ENCODE results near the gene GNAI3.

The GNAI3 gene

GRCh38 chr1:109516872-109517271 is 31.5 kb upstream of the GNAI3 start:
- Mint-ChIP-seq H3K27me3 (no peaks in the 10 kb centered on the region), H3K4me3 (no peak overlapping the region), H3K4me1 (peaks cover 8% of the 10 kb centered on the region), H3K9me3 (no peaks in the 10 kb centered on the region), H3K27ac (no peak overlapping the region), H3K36me3 (no peaks in the 10 kb centered on the region)

GRCh38 chr1:109517337-109517736 is 31.1 kb upstream of the GNAI3 start:
- no peaks in the 10 kb centered on the region for H3K9me3 Mint-ChIP-seq
- H3K27me3 Mint-ChIP-seq = no peaks in the 10 kb centered on the region
- H3K27ac Mint-ChIP-seq = no peak overlapping the region
- H3K4me1 Mint-ChIP-seq = peaks cover 6% of the 10 kb centered on the region
- no peak overlapping the region for H3K4me3 Mint-ChIP-seq
- H3K36me3 Mint-ChIP-seq = no peaks in the 10 kb centered on the region

- H3K9me3 Mint-ChIP-seq = no peaks in the 10 kb centered on the region
- no peak overlapping the region for H3K4me3 Mint-ChIP-seq
- H3K36me3 Mint-ChIP-seq = no peaks in the 10 kb centered on the region
- H3K27ac Mint-ChIP-seq = no peak overlapping the region
- no peaks in the 10 kb centered on the region for H3K27me3 Mint-ChIP-seq
- no peaks in the 10 kb centered on the region for H3K4me1 Mint-ChIP-seq
Observed at GRCh38 chr1:109521002-109521951, 27.1 kb upstream of the GNAI3 start.

- Mint-ChIP-seq H3K36me3 (no peaks in the 10 kb centered on the region), H3K27me3 (no peaks in the 10 kb centered on the region), H3K4me1 (no peaks in the 10 kb centered on the region), H3K27ac (no peak overlapping the region), H3K4me3 (no peak overlapping the region), H3K9me3 (no peaks in the 10 kb centered on the region)
Observed at GRCh38 chr1:109522026-109522425, 26.4 kb upstream of the GNAI3 start.

GRCh38 chr1:109523706-109524105 is 24.7 kb upstream of the GNAI3 start:
- no peak overlapping the region for H3K27ac Mint-ChIP-seq
- no peaks in the 10 kb centered on the region for H3K9me3 Mint-ChIP-seq
- H3K4me1 Mint-ChIP-seq = no peaks in the 10 kb centered on the region
- H3K36me3 Mint-ChIP-seq = no peaks in the 10 kb centered on the region
- H3K27me3 Mint-ChIP-seq = no peaks in the 10 kb centered on the region
- no peak overlapping the region for H3K4me3 Mint-ChIP-seq

- Mint-ChIP-seq H3K9me3 (no peaks in the 10 kb centered on the region), H3K27ac (no peak overlapping the region), H3K4me1 (peaks cover 28% of the 10 kb centered on the region), H3K36me3 (no peaks in the 10 kb centered on the region), H3K4me3 (no peak overlapping the region), H3K27me3 (no peaks in the 10 kb centered on the region)
Observed at GRCh38 chr1:109527098-109527811, 21.2 kb upstream of the GNAI3 start.

GRCh38 chr1:109527846-109528695 is 20.3 kb upstream of the GNAI3 start:
- Mint-ChIP-seq H3K9me3 (no peaks in the 10 kb centered on the region), H3K4me1 (peaks cover 34% of the 10 kb centered on the region), H3K27me3 (no peaks in the 10 kb centered on the region), H3K36me3 (no peaks in the 10 kb centered on the region), H3K27ac (no peak overlapping the region), H3K4me3 (no peak overlapping the region)

- Mint-ChIP-seq H3K36me3 (no peaks in the 10 kb centered on the region), H3K4me1 (peaks cover 34% of the 10 kb centered on the region), H3K4me3 (no peak overlapping the region), H3K27ac (no peak overlapping the region), H3K27me3 (no peaks in the 10 kb centered on the region), H3K9me3 (no peaks in the 10 kb centered on the region)
Observed at GRCh38 chr1:109528712-109529111, 19.7 kb upstream of the GNAI3 start.

- Mint-ChIP-seq H3K36me3 (no peaks in the 10 kb centered on the region), H3K4me3 (no peak overlapping the region), H3K4me1 (peaks cover 34% of the 10 kb centered on the region), H3K27me3 (no peaks in the 10 kb centered on the region), H3K27ac (no peak overlapping the region), H3K9me3 (no peaks in the 10 kb centered on the region)
Observed at GRCh38 chr1:109529881-109530456, 18.4 kb upstream of the GNAI3 start.

GRCh38 chr1:109530457-109531087 is 17.8 kb upstream of the GNAI3 start:
- Mint-ChIP-seq H3K27me3 (no peaks in the 10 kb centered on the region), H3K4me1 (peaks cover 34% of the 10 kb centered on the region), H3K36me3 (no peaks in the 10 kb centered on the region), H3K4me3 (peak overlapping the region; percentile 9), H3K9me3 (no peaks in the 10 kb centered on the region), H3K27ac (peak overlapping the region; percentile 71)

- H3K36me3 Mint-ChIP-seq = no peaks in the 10 kb centered on the region
- H3K27me3 Mint-ChIP-seq = no peaks in the 10 kb centered on the region
- no peaks in the 10 kb centered on the region for H3K9me3 Mint-ChIP-seq
- peaks cover 34% of the 10 kb centered on the region for H3K4me1 Mint-ChIP-seq
- H3K4me3 Mint-ChIP-seq = peak overlapping the region; percentile 9
- H3K27ac Mint-ChIP-seq = peak overlapping the region; percentile 4
Observed at GRCh38 chr1:109531380-109531779, 17.0 kb upstream of the GNAI3 start.

- H3K4me3 Mint-ChIP-seq = peak overlapping the region; percentile 79
- no peaks in the 10 kb centered on the region for H3K9me3 Mint-ChIP-seq
- H3K27me3 Mint-ChIP-seq = no peaks in the 10 kb centered on the region
- H3K27ac Mint-ChIP-seq = no peak overlapping the region
- H3K4me1 Mint-ChIP-seq = peaks cover 34% of the 10 kb centered on the region
- no peaks in the 10 kb centered on the region for H3K36me3 Mint-ChIP-seq
Observed at GRCh38 chr1:109531826-109532364, 16.5 kb upstream of the GNAI3 start.

- H3K4me1 Mint-ChIP-seq = peaks cover 34% of the 10 kb centered on the region
- peak overlapping the region; percentile 79 for H3K4me3 Mint-ChIP-seq
- H3K27ac Mint-ChIP-seq = peak overlapping the region; percentile 81
- no peaks in the 10 kb centered on the region for H3K27me3 Mint-ChIP-seq
- no peaks in the 10 kb centered on the region for H3K9me3 Mint-ChIP-seq
- H3K36me3 Mint-ChIP-seq = no peaks in the 10 kb centered on the region
Observed at GRCh38 chr1:109532365-109533136, 15.9 kb upstream of the GNAI3 start.

- Mint-ChIP-seq H3K27me3 (no peaks in the 10 kb centered on the region), H3K4me3 (no peak overlapping the region), H3K9me3 (no peaks in the 10 kb centered on the region), H3K36me3 (no peaks in the 10 kb centered on the region), H3K4me1 (peaks cover 34% of the 10 kb centered on the region), H3K27ac (peak overlapping the region; percentile 13)
Observed at GRCh38 chr1:109534307-109534858, 14.0 kb upstream of the GNAI3 start.

All from activated naive CD4-positive, alpha-beta T cell treated with anti-CD3 and anti-CD28 coated beads, Interleukin-2, amount 50 U/mL, for 24 hours (primary cell).